CD14-positive monocyte (primary cell): ENCODE results near the gene EP400. TPM values are rescaled to one million over a fixed set of nuclear protein-coding genes. Genes with fewer than 3 reads are reported as not detected.

Experiments
- DNase-seq, 3 donors: peaks; one replicate each; pipeline ENCODE4 v3.0.0-alpha.2; 2011 to 2022
- H2AFZ ChIP-seq: 2 replicates; pipeline ENCODE4 v1.6.0; 2012; ENCODE audit warnings: mild to moderate bottlenecking, low read depth, low read length, inconsistent platforms; ENCODE audit not compliant: insufficient read depth, poor library complexity, severe bottlenecking
- H3K27ac ChIP-seq, 2 donors: 1 replicate in 1 of 2; 2 replicates in 1 of 2; pipeline ENCODE4 v1.5.1; 2012 to 2013; ENCODE audit warnings: low read length in 2 of 2, control low read depth in 1 of 2, inconsistent platforms in 1 of 2, low read depth in 1 of 2, mild to moderate bottlenecking in 1 of 2
- H3K27me3 ChIP-seq, 2 donors: one replicate each; pipeline versions ENCODE4 v1.6.0 to v1.6.1; 2011 to 2013; ENCODE audit warnings: low read length in 2 of 2; ENCODE audit not compliant: control insufficient read depth in 2 of 2, insufficient read depth in 2 of 2
- H3K36me3 ChIP-seq, 2 donors: replicated peaks in 1 of 2; 1 replicate in 1 of 2; 2 replicates in 1 of 2; pipeline versions ENCODE4 v1.5.1 to v1.6.1; 2012 to 2013; ENCODE audit warnings: low read length in 2 of 2, control low read depth in 1 of 2, inconsistent platforms in 1 of 2, mild to moderate bottlenecking in 1 of 2; ENCODE audit not compliant: insufficient read depth in 2 of 2, control insufficient read depth in 1 of 2
- H3K4me1 ChIP-seq, 2 donors: 1 replicate in 1 of 2; 2 replicates in 1 of 2; pipeline versions ENCODE4 v1.5.1 to v1.6.1; 2012 to 2013; ENCODE audit warnings: low read length in 2 of 2, control low read depth in 1 of 2, inconsistent platforms in 1 of 2, mild to moderate bottlenecking in 1 of 2, moderate library complexity in 1 of 2; ENCODE audit not compliant: insufficient read depth in 2 of 2, control insufficient read depth in 1 of 2
- H3K4me2 ChIP-seq: replicated peaks from 2 replicates; pipeline ENCODE3; 2012; ENCODE audit warnings: low read length, moderate library complexity, mild to moderate bottlenecking; ENCODE audit not compliant: poor library complexity, severe bottlenecking; ENCODE audit errors: extremely low read depth
- H3K4me3 ChIP-seq, 3 experiments: fragments of 200-600 bp in 1 of 3; sonication (generic) in 1 of 3; replicated peaks in 1 of 3; 1 replicate in 2 of 3; 2 replicates in 1 of 3; pipeline ENCODE4 v1.5.1; 2011 to 2013; ENCODE audit warnings: low read length in 3 of 3, mild to moderate bottlenecking in 3 of 3, control low read depth in 2 of 3, low read depth in 2 of 3, inconsistent platforms in 1 of 3, moderate library complexity in 1 of 3
- H3K79me2 ChIP-seq: 2 replicates; pipeline ENCODE4 v1.6.0; 2012; ENCODE audit warnings: mild to moderate bottlenecking, control low read depth, inconsistent platforms, low read length, moderate library complexity; ENCODE audit not compliant: insufficient read depth
- H3K9ac ChIP-seq: 2 replicates; pipeline ENCODE4 v1.6.0; 2017; ENCODE audit warnings: low read length, mild to moderate bottlenecking; ENCODE audit not compliant: insufficient read depth, poor library complexity, severe bottlenecking
- H3K9me3 ChIP-seq, 2 donors: replicated peaks in 1 of 2; 1 replicate in 1 of 2; 2 replicates in 1 of 2; pipeline versions ENCODE4 v1.5.1 to v1.6.1; 2012 to 2013; ENCODE audit warnings: low read length in 2 of 2, control low read depth in 1 of 2; ENCODE audit not compliant: control insufficient read depth in 1 of 2, insufficient read depth in 1 of 2
- H4K20me1 ChIP-seq: 2 replicates; pipeline ENCODE4 v1.6.0; 2012; ENCODE audit warnings: mild to moderate bottlenecking, low read length, control low read depth, moderate library complexity; ENCODE audit not compliant: insufficient read depth
- H3K27ac Mint-ChIP-seq, 7 donors: one replicate each; pipeline ENCODE4 v1.8.0; 2020; ENCODE audit warnings: mild to moderate bottlenecking in 7 of 7, mixed read lengths in 7 of 7, moderate library complexity in 6 of 7, inconsistent platforms in 2 of 7
- H3K27me3 Mint-ChIP-seq, 3 donors: one replicate each; pipeline ENCODE4 v1.8.0; 2021 to 2022; ENCODE audit warnings: low read depth in 3 of 3, mild to moderate bottlenecking in 3 of 3, mixed read lengths in 3 of 3, moderate library complexity in 3 of 3, inconsistent platforms in 1 of 3
- H3K36me3 Mint-ChIP-seq, 2 donors: one replicate each; pipeline ENCODE4 v1.8.0; 2020; ENCODE audit warnings: mixed read lengths in 2 of 2, inconsistent platforms in 1 of 2, mild to moderate bottlenecking in 1 of 2
- H3K4me1 Mint-ChIP-seq: one replicate; pipeline ENCODE4 v1.8.0; 2020; ENCODE audit warnings: mild to moderate bottlenecking, mixed read lengths
- H3K4me3 Mint-ChIP-seq, 2 donors: one replicate each; pipeline ENCODE4 v1.8.0; 2020; ENCODE audit warnings: mild to moderate bottlenecking in 2 of 2, mixed read lengths in 2 of 2, moderate library complexity in 1 of 2
- H3K9me3 Mint-ChIP-seq, 7 donors: one replicate each; pipeline ENCODE4 v1.8.0; 2020 to 2022; ENCODE audit warnings: mixed read lengths in 7 of 7, mild to moderate bottlenecking in 6 of 7, moderate library complexity in 6 of 7, inconsistent platforms in 2 of 7
- WGBS: methylation state at CpG from one replicate; pipeline ENCODE4 v1.1.5; 2013; ENCODE audit warnings: missing lambda C conversion rate; ENCODE audit not compliant: insufficient coverage; 5-methylcytosine and 5-hydroxymethylcytosine counted together
- intact Hi-C, 2 donors: fragments of 100-400 bp; cut with micrococcal nuclease; formaldehyde crosslinking; loops; one replicate each; pipeline versions ENCODE4 v1.15.0 to v1.15.1; 2023
- polyA plus RNA-seq, 3 donors: library from polyadenylated mRNA; depleted of rRNA in 1 of 3; unstranded in 2 of 3; stranded (reverse) in 1 of 3; fragments of 300-500 nt in 2 of 3; fragments of >200 nt in 1 of 3; fragmentation: Illumina TruSeq in 2 of 3; gene quantifications; 1 replicate in 2 of 3; 2 replicates in 1 of 3; pipeline ENCODE4 v1.2.3, GENCODE V29; 2012 to 2021
- TF ChIP-seq, protein P1 (sequence below): fragments of 200-600 bp; IDR thresholded peaks from one replicate; pipeline ENCODE4 v1.8.0; 2022; ENCODE audit warnings: antibody characterized with exemption, mild to moderate bottlenecking

EP400 gene
- polyA plus RNA-seq, 3 donors, result 0.65 to 12.1 (median 0.81) TPM

DNA sequence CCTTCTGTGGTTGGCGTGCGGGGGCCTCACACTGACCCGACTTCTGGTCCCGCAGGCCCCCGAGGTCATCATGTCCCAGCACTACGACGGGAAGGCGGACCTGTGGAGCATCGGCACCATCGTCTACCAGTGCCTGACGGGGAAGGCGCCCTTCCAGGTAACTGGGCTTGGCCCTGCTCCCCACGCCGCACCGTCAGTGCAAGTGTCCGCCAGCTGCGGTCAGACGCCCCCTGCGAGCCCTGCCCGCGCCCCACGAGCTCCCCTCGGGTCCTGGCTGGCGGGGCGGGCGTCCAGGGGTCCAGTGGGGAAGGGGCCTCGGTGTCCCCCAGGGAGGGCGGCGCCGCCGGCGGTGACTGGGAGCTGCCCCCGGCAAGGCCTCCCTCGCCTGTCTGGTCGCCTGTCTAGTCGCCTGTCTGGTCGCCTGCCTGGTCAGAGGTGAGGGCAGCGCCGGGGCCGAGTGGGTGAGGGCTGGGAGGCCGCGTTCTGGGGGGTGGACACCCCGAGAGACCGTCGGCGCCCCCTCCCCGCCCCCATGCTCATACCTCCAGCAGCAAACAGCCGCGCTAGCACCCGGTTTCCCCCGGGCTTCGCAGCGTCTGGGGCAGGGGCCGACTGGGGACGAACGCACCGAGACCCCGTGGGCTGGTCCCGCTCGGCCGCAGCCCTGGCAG lies 40.5 kb upstream of the EP400 start:
- peaks cover 0 to 4% (median 2%) of the 10 kb centered on the region in 3 donors for H3K27me3 Mint-ChIP-seq
- H3K4me1 ChIP-seq, result no peaks in the 10 kb centered on the region
- H3K9me3 ChIP-seq, result no peaks in the 10 kb centered on the region
- H3K4me3 ChIP-seq, result no peak overlapping the region
- DNase-seq, result no peak
- intact Hi-C loops, result no loop called here
- H3K4me3 Mint-ChIP-seq, result no peak overlapping the region
- H3K4me2 ChIP-seq, result no peak overlapping the region
- H3K4me1 Mint-ChIP-seq, result no peaks in the 10 kb centered on the region
- H3K27ac ChIP-seq, result no peak overlapping the region
- peaks cover 62 to 92% of the 10 kb centered on the region in 2 donors for H3K36me3 ChIP-seq
- H3K79me2 ChIP-seq, result peaks cover 11% of the 10 kb centered on the region
- no peak overlapping the region for H3K27ac Mint-ChIP-seq
- H3K9me3 Mint-ChIP-seq, result no peaks in the 10 kb centered on the region
- TF ChIP-seq, protein P1, sequence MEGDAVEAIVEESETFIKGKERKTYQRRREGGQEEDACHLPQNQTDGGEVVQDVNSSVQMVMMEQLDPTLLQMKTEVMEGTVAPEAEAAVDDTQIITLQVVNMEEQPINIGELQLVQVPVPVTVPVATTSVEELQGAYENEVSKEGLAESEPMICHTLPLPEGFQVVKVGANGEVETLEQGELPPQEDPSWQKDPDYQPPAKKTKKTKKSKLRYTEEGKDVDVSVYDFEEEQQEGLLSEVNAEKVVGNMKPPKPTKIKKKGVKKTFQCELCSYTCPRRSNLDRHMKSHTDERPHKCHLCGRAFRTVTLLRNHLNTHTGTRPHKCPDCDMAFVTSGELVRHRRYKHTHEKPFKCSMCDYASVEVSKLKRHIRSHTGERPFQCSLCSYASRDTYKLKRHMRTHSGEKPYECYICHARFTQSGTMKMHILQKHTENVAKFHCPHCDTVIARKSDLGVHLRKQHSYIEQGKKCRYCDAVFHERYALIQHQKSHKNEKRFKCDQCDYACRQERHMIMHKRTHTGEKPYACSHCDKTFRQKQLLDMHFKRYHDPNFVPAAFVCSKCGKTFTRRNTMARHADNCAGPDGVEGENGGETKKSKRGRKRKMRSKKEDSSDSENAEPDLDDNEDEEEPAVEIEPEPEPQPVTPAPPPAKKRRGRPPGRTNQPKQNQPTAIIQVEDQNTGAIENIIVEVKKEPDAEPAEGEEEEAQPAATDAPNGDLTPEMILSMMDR, result no peak
- peaks cover 44 to 85% of the 10 kb centered on the region in 2 donors for H3K36me3 Mint-ChIP-seq
- 98% methylated on average over 51 of the region's 61 CpGs for WGBS
- H3K27me3 ChIP-seq, result no peaks in the 10 kb centered on the region
- no peak overlapping the region for H3K9ac ChIP-seq
- H2AFZ ChIP-seq, result no peak overlapping the region
- peaks cover 96% of the 10 kb centered on the region for H4K20me1 ChIP-seq

DNA sequence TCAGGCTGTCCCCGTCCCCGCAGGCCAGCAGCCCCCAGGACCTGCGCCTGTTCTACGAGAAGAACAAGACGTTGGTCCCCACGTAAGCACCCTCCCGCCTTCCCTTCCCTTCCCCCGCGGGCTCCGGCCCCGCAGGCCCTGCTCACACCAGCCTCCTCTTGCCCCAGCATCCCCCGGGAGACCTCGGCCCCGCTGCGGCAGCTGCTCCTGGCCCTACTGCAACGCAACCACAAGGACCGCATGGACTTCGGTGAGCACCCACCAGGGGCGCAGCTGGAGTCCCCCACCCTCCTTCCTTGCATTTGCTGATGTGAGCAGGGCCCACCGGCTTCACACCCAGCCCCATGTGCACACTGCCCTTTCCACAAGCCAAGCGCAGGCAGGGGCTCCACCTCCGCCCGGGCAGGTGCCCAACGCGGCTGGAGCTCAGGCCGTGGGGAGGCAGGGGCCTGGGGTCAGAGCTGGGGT lies 40.0 kb upstream of the EP400 start:
- peaks cover 96% of the 10 kb centered on the region for H4K20me1 ChIP-seq
- no peak overlapping the region for H3K27ac Mint-ChIP-seq
- no peak overlapping the region for H3K27ac ChIP-seq
- no peaks in the 10 kb centered on the region for H3K4me1 Mint-ChIP-seq
- no peak overlapping the region for H3K4me2 ChIP-seq
- intact Hi-C loops, result no loop called here
- TF ChIP-seq, protein P1, result no peak
- no peak for DNase-seq
- no peaks in the 10 kb centered on the region for H3K4me1 ChIP-seq
- H3K9ac ChIP-seq, result no peak overlapping the region
- no peaks in the 10 kb centered on the region for H3K9me3 Mint-ChIP-seq
- H3K4me3 ChIP-seq, result no peak overlapping the region
- H3K79me2 ChIP-seq, result peaks cover 6% of the 10 kb centered on the region
- H3K36me3 Mint-ChIP-seq, result peaks cover 49 to 86% of the 10 kb centered on the region in 2 donors
- H3K4me3 Mint-ChIP-seq, result no peak overlapping the region
- 99% methylated on average over 20 of the region's 26 CpGs for WGBS
- H3K27me3 ChIP-seq, result no peaks in the 10 kb centered on the region
- H3K36me3 ChIP-seq, result peaks cover 68 to 92% of the 10 kb centered on the region in 2 donors
- H2AFZ ChIP-seq, result no peak overlapping the region
- peaks cover 0 to 4% (median 0%) of the 10 kb centered on the region in 3 donors for H3K27me3 Mint-ChIP-seq
- H3K9me3 ChIP-seq, result no peaks in the 10 kb centered on the region
